Activated gamma-delta T cell treated with anti-CD3 and anti-CD28 coated beads, Interleukin-2, amount 50 U/mL, for 16 hours (primary cell): ENCODE results near the gene MB21D2.

Source experiments
- DNase-seq: peaks from one replicate; pipeline ENCODE4 v3.0.0-alpha.2; 2020; ENCODE audit warnings: low read depth

Gene MB21D2

DNA sequence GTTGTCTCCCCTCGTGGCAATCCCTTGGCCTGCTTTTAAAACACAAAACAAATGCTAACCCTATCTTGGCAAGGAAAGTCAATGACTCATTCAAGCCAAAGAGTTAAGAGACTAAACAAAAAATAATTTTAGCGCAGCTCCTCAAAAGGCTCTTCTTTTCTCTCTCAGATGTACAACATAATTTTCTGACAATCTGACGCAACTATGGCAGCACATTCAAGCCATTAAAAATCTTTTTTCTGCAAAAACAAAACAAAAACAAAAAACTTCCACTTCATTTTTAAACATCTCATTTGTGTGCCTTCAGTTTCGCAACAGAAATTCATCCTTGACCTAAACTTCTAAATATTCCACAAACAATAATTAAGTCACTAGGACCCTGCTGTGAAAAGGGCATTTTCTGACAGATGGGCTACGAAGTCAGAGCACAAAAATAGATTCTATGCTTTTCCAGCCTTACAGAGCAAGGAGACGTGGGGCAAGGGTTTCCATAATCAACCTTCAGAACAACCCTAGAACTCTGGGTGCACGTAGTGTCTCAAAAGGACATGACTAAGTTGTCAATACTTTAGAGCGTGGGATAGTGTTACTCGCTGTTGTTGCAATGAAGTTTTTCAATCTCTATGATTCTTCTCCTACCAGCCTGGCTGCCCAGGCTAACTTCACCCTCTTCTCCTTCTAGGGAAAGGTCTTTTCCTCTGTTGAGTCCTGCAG is 84.3 kb downstream of the MB21D2 start:
- DNase-seq = no peak

DNA sequence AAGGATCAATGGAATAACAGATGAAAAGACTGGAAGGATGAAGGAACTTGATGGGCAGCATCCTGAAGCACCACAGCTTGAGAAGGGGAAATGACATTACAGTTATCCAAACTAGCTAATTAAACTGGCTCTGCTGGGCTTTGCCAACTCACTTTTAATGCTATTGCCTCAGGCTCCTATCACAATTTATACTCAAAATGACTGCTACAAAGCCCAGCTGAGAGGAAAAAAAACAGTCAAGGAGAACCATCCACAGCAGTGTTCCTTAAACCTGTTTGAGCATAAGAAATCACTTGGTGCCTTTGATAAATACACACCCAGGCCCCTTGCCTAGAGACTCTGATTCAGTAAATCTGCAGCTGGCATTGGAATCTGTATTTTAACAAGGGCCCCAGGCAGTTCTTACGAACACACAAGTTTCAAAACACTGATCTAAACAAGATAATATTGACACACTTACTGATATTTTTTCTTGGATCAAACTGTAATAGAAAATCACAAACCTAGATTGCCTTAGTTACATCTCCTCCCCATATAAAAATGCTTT is 85.8 kb downstream of the MB21D2 start:
- no peak for DNase-seq

DNA sequence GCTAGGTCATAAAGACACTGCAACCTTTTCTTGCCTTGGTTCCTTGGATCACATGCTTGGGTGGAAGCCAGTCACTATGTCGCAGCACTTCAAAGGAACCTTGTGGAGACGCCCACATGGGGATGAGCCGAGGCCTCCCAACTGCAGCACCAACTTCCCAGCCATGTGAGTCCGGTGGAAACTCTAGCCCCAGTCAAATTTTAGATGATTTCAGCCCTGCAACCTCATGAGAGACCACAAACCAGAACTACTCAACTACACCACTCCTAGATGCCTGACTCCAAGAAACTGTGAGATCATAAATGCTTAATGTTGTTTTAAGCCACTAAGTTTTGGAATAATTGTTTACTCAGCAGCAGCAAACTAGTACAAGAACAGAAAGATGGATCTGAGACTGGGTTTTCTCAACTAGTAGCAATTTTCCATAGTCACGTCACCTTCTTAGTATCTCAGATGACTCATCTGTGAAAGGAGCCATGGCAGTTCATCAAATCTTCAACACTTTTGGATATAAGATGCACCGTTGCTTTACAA is 86.5 kb downstream of the MB21D2 start:
- DNase-seq = no peak

DNA sequence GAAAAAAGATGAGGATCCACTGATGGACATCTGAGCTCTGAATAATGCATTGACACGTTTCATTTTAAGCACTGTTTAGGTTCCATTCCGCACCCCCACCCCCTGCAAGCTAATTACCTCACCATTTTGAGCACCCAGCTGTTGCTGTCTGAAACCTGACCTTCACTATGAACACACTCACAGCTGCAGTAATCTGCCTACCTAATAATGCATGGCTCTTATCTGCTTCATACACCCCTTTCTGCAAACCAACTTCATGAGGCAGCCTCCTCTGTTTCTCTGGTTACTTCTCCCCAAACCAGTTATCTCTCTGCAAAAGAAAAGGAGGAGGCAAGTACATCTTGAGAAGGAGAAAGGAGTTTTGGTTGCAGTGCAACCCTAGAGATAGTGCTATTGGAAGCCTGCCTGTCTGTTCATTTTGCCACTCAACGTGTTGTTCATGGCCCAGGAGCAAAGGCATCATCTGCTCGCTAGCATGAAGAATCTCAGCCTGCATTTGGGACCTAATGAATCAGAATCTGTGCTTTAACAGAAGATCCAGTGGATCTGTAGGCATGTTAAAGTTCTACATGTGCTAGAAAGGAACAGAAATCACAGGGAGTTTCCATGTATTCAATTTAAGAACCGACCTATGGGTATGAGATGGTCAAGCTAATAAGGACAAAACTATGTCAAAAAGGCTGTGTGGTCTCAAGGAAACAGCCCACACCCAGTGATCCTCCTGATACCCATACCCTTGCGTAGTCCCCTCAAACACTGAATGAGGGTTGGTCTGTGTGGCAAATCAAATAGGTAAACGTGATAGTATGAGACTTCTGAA is 87.2 kb downstream of the MB21D2 start:
- DNase-seq = no peak

DNA sequence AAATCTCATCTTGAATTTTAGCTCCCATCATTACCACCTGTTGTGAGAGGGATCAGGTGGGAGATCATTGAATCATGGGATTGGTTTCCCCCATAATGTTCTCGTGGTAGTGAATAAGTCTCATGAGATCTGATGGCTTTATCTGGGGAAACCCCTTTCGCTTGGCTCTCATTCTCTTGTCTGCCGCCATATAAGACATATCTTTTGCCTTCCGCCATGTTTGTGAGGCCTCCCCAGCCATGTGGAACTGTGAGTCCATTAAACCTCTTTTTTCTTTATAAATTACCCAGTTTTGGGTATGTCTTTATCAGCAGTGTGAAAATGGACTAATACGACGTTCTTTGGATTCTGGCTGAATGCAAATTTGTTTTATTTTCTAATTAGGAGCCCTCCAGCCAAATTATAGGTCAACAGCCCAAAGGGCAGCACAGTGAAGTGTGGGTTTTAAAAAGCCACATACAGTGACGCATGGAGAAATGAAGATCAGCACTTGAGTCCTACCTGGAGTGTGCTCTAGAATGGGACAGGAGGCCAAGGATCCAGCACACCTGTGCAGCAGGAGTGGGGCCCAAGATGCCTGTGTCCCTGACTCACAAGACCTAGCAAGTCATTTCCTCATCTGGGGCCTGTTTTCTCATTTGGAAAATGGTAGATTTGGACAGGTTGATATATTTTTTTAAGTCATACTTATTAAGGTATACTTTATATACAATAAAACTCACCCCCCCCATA is 89.6 kb downstream of the MB21D2 start:
- no peak for DNase-seq

DNA sequence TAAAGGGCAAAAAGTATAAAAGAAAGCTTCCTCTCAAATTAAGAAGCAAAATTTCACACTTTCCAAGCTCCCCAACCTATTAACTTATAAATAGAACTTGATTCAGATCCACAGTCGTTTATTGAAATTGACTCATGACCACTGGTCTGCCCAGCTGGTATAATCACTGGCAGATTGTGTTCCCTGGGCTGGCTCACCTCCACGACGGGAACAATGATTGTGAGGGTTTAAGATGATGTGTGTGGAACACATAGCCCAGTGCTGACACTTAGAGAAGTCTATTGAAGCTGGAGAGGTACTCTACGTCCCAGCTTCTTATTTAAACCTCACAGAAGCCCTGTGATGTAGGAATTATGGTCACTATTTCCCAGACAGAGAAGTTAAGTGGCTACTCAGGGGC is 90.4 kb downstream of the MB21D2 start:
- no peak for DNase-seq

DNA sequence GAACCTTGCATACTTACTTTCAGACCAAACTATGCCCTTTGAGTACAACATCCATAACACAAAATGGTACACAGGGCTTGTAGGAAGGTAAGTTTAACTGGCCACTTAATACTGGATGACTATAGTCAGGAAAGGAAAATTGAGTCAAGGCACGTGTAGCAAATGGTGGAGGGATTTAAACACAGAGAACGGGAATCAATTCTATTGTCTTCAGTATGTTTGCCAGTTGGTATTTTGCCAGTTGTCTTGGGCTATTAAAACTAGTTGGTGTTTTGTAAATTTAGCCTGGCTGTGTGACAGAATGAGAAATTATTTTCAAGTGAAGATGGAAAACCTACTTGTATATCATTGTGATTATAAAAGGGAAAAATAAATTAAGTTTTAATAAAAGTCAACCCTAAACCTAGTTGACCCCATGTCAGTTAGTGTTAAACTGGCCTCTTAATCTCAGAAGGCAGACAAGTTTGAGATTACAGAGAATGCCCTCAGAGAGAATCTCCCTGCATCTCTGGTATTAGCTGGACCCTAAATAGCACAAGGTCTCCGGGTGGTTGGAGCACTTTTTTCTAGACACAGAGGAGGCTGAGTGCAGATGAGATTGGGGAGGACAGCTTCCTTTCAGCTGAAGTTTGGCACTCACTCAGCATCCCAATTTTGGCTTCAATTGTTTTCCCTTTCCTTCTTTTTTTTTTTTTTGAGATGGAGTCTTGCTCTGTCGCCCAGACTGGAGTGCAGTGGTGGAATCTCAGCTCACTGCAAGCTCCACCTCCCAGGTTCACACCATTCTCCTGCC is 91.2 kb downstream of the MB21D2 start:
- DNase-seq = no peak

DNA sequence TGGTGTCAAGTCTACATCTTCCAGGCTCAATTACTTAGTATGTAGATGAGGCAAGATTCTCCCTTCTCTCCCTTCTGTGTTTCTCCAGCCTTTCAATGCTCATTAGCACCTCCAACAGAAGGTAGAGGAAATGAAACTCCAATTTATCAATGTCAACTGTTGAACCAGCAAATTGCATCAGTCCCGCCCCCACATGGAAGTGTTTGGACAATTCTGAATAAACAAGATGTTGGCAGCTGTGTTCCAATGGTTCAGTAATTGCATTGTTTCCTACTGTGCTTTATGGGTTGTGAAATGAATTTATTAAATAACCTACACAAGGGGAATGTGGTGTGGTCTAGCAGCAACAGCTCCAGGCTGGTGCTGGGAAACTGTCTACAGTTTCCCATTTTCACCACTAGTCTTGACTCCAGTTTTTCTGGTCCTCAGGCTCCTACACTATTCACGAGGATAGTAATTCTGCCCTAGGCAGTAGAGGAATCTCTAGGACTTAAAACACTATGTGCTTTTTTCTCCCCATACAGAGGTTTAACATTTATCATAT is 91.9 kb downstream of the MB21D2 start:
- DNase-seq = no peak

DNA sequence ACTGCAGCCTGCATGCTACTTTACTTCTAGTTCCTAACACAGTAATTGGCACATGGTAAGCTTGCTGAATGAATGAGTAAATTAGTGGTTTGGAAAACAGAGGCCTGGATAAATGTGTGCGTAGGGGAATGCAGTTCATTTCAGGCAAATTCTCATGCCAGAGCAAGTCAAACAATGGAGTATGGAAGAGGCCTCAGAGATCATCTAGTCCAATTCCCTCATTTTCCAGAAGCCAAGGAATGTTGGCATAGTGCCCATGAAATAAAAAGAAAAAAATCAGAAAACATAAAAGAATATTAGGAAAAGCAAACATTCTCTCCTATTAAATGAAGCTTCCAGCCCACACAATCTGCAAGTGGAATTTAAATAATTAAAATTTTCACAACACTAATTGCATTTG is 92.4 kb downstream of the MB21D2 start:
- DNase-seq = no peak

DNA sequence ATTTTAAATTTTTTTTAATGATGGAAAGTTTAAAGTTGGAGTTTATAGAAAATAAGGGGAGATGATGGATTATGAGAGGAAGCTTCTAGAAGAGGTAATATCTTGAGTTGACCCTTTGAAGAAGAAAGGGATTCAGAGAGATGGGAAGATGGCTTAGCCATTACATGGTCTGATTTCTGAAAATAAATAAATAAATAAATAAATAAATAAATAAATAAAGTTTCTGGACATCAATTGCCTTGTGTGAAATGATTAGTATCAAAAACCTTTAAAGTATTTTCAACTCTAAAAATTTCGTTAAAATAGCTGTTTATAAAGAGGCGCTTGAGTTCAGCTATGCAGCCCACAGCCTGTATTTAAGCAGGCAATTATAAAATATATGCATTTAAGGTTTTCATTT is 93.3 kb downstream of the MB21D2 start:
- no peak for DNase-seq

DNA sequence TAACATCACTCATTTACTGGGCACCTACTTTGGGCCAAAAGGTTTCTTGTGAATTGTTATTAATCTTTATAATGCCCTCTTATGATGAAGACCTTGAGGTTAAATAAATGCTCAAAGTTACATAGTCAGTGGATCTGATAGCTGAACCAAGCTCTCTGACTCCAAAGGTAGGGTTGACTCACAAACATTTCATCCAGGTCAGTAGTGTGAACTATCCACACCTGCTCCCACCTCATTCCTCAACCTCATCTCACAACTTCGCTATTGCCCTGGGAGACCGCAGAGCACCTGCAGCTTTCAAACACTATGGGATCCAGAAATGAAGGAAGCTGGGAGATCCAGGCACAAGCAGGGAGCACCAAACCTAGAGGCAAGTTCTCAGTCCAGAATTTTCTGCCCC is 96.5 kb downstream of the MB21D2 start:
- no peak for DNase-seq

DNA sequence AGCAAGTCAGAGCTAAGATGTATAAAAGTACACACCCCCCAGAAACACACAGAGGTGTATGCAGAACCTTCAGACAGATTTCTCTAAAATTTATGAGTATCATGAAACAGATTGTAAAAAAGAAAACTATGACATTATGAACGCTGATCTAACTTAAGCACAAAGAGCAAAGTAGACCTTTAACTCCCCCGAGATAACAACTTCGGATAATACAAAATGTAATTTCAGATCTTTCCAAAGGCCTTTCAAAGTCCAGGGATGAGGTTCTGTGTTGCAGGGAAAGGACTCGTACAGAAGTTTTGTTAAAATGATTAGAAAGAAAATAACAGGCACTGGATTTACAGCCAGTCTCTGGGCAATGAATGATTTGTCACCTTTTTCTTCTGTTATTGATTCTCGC is 97.5 kb downstream of the MB21D2 start:
- DNase-seq = no peak

DNA sequence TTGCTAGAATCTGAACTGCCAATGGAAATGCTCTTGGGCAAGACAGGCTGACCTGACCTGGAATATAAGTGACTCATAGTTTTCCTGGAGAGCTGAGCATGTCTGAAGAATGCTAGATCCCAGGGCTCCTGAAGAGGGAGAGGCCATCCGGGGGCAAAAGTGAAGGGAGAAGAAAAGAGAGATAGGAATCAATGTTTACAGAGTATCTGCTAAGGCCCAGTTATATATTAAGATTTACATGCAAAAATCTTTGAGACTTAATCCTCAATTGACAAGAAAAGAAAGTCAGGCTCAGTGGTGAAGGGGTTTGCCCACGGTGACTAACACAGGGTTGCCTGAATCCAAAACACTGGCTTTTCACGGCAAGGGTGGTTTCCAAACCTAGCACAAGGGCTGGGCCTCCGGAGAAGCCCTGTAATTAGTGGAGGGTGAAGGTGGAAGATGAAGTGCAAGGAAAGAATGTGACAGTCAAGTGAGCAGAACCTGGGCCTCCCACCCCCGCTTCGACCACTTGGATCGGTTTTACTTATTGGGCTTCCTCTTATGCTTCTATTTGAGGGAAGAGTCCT is 98.6 kb downstream of the MB21D2 start:
- no peak for DNase-seq

DNA sequence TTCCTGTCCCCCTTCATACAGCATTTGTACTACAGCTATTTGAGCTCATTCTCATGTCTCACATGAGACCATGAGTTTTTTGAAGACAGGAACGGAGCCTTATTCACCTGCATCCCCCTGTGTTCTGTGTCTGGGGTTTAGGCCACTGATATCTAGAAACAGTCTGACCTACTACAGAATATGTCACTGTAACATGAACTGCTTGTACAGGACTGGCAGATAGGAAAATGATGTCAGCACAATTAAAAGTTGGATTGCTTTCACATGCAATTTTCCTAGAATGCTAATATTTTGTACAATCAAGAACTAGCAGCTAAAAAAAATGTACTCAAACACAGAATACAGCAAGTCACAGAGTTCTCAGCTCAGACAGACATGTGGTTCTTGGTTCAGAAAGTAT is 99.5 kb downstream of the MB21D2 start:
- DNase-seq = no peak

DNA sequence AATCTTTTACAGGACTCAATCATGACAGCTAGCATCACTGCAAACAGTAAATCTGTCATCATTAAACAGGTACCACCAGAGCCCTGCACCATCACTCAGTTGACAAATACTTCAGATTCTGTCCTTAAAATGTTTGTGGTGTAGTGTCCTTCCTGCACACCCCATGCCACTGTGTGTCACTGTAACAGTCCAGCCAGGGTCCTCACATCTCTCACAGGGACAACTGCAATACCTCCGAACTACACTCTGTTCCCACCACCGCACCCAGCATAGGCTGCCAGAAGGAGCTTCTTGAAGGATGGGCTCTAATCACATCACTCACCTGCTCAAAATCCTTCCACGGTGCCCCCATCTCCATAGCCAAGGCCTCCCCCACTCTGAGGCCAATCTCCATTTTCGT is 100.2 kb downstream of the MB21D2 start:
- no peak for DNase-seq

DNA sequence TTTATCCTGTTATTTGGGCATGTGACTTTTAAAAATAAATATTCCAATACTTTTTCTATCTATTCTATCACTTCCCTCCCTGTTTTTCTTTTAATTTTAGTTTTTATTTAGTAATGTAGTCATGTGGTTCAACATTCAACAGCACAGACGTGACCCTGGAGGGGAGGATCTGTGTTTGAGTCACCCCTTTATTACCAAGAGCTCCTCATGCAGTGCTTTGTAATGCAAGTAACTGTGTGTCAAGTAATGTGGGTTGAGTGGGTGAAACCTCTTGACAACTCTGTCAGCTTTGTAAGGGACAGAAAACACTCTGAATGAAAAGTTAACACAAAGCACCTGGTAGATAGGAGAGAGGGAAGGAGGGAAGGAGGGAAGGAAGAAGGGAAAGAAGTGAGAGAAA is 100.6 kb downstream of the MB21D2 start:
- DNase-seq = no peak

DNA sequence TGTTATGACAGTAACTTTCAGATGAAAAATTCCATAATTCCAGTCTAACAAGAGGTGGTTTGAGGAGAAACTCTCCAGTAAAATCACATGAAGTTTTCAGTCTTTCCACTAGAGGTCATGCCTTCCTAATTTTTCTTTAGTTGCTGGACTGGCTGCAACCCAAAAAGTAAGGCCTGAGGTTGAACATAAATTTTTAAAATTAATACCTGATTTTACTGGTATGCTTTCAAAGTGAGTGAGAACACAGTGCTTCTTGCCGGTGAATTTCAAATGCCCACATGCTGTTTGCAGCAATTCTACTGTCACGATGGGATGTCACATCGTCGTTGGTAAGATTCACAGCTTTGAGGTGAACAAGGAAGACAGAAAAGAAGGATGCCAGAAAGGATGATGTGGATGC is 101.3 kb downstream of the MB21D2 start:
- DNase-seq = no peak

DNA sequence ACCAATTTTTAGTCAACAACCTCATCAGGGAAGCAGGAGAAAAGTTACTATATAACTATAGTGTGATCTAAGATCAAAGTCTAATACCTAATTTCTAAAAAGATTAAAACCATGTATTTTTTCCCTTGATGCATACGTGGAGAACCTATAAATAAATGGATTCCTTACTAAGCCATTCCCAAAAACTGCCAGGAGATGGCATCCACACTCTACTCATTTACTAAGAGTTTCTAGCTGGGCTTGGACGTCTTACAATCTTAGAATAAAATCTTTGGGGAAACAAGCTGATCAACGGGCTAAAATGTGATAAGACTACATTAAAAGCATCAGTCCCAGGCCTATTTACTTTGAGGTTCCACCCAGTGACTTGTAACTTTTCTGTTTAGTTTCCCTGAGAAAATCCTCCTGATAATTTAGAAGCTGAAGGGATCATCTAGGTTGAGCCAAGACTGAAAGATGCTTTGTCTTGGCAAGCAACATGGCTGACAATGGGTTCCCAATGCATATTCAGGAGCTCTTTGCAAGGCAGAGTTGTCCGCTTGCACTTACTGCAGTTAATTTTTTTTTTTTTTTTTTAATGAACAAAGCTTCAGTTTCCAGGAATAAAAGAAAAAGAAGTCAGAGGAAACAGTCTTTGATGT is 104.8 kb downstream of the MB21D2 start:
- no peak for DNase-seq

DNA sequence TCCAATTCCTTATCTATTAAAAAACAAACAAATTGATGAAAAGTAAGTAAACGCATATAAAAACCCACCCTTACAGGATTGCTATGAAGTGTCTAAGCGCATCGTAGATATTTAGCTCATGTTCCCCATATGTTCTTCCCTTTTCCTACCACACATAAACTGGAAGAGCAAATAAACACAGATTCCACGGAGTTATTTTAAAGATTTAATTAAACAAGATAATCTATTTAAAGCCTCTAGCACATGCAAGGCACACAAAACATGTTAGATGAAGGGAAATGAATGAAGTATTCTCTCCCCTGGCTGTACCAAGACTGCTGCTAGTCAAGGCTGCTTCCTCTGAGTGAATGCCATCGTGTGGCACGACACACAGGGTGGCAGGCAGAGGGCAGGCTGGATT is 111.9 kb downstream of the MB21D2 start:
- no peak for DNase-seq

DNA sequence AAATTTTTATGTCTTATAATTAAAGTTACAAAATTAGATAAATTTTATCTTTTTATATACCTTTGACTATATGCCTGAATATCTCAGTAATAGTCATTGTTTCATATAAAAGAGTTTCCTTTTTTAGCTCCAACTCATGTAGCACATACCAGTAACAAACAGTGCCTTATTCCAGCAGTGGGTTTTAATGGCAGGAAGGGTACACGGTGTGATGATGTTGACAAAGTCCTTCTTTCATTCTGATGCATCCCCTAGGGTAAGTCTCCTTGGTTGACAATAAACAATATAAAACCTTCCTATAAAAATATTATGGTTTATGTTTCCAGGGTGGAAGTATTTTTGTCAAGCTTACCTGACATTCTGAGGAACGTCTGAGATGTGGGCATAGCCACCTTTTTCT is 113.2 kb downstream of the MB21D2 start:
- DNase-seq = no peak
